Right forelimb (tissue), 1 donor: ENCODE measurements around the gene NUDT19.
"Not testable (repeated sequence)": the region's sequence is repeated elsewhere in the genome, so short reads cannot be mapped to it uniquely, and the experiment has no call there.

Source experiments
- DNase-seq: peaks from one replicate; pipeline ENCODE4 v3.0.0-alpha.2; 2018

The NUDT19 gene

DNA sequence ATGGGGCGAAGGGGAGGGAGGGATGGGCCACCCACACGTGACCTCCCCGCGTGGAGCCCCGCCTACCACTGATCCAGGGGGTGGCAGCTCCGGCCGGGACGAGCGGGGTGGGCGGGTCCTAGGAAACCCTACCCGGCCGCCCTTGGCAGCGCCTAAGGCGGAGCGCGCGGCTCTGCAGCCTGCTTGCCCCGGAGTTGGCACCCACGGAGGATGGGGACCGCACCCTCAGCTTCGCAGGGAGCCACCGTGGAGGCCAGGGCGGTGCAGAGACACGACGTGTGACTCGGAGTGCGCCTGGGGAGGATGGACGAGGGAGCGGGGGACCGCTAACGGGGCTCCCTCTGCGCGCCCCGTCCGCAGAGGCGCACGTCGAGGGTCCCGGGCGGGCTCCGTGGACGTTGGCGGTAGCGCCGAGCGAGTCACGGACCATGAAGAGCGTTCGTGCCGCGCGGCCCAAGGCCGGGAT is 15.9 kb upstream of the NUDT19 start, which contains the start of gene RGS9BP:
RGS9BP (plus strand) TSS at position 129 of the 466 bp plus-strand sequence. CDS start 416 bp downstream, outside the sequence.
- DNase-seq, result no peak

DNA sequence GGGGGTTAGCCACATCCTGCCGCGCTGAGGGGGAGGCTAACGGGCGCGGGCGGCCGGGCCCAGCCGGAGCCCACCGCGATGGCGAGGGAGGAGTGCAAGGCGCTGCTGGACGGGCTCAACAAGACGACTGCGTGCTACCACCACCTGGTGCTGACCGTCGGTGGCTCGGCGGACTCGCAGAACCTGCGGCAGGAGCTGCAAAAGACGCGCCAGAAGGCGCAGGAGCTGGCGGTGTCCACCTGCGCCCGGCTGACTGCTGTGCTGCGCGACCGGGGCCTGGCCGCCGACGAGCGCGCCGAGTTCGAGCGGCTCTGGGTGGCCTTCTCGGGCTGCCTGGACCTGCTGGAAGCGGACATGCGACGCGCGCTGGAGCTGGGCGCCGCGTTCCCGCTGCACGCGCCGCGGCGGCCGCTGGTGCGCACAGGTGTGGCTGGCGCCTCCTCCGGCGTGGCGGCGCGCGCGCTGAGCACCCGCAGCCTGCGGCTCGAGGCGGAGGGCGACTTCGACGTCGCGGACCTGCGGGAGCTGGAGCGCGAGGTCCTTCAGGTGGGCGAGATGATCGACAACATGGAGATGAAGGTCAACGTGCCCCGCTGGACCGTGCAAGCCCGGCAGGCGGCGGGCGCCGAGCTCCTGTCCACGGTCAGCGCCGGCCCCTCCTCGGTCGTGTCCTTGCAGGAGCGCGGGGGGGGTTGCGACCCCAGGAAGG is 15.3 kb upstream of the NUDT19 start:
- no peak for DNase-seq

DNA sequence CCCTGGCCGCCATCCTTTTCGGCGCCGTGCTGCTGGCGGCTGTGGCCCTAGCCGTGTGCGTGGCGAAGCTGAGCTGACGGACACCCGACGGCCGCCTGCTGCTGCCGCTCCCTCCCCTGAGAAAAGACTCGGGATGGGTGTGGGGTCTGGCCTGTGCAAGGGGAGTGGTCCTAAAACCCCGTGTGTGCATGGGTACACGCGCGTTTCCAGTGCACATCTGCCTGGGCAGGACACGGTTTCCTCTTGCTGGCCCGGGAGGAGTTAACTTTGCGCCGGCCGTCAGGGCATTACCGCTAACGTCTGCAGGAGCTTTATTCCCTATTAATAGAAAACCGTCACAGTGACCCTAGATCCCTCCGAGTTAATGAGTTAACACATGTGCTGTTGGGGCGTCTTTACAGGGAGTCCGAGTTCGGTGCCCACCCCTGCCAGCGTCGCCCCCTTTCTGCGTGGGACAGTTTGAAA is 14.7 kb upstream of the NUDT19 start:
- DNase-seq, result no peak

DNA sequence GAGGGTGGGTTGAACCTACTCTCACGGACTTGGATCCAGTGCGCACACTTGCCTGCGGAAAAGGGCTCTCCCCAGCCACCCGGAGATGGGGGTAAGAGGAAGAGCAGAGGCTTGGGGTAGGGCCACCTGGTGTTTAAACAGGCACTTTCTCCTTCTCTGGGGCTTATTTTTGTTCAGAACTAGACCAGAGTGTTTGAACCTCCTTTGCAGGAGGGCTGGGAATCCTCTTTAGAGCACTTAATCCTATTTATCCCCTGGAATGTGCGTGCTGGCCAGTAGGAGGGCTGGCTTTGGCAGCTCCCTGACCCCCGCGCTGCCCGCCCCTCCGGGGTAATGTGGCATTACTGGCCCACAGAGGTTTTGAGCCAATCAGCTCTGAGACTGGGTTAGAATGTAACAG is 14.0 kb upstream of the NUDT19 start:
- DNase-seq, result no peak

DNA sequence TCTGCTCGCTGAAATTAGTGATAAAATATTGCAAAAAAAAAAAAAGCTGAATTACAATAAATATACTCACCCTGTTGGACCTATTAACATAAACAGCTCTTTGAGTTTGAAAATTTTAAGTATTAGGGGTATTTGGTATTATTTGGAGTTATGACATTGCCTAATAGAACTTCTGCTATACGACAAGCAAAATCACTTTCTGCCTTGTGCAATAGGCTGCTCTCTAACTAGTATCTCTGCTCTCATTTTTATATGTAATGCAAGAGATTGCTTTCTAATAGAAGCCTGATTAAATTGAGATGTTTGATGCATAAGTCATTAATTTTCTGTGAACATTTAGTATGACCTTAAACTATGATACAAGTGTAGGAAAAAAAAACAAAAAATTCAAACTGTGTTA is 10.6 kb upstream of the NUDT19 start:
- no peak for DNase-seq

DNA sequence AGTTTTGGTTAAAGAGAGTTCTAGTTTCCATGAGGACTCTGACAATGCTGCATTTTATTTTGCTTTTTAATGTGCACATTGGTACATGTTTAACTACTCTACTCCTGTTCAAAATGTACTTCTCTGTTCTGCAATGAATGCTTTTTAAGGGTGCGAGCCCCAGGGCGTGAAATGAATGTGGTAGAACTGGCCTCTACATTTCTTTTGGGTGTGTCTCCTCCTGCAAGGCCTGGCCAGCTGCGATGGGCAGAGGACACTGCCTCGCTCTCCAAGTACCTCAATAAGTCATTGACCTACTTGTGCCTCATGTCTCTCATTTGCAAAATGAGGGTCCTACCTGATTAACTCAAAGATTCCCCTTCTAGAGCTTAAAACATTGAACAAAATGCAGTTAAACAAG is 9.3 kb upstream of the NUDT19 start:
- no peak for DNase-seq

DNA sequence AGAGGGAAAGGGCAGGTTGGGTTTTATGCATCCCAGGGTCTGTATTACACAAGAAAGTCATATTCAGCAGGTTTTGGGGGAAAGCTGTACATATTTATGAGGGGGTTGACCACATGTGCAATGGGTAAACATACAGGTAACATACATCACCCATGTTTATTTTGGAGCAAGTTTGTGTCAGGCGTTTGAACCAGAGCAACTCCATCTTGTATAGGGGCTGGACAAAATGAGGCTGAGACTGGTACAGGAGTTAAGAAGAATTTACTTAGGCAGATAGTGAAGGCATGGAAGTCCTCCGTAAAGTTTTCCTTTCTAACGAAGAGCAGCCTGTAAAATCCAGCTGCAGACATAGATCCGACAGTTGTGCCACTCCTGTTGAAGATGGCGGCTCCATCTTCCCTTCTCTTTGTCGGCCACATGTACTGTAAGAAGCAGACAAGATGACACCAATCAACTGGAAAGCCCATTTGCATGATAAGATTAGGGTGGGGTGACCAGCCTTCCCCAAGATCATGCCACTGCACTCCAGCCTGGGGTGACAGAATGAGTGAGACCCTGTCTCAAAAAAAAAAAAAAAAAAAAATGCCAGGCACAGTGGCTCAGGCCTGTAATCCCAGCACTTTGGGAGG is 4.7 kb upstream of the NUDT19 start:
- no peak for DNase-seq

DNA sequence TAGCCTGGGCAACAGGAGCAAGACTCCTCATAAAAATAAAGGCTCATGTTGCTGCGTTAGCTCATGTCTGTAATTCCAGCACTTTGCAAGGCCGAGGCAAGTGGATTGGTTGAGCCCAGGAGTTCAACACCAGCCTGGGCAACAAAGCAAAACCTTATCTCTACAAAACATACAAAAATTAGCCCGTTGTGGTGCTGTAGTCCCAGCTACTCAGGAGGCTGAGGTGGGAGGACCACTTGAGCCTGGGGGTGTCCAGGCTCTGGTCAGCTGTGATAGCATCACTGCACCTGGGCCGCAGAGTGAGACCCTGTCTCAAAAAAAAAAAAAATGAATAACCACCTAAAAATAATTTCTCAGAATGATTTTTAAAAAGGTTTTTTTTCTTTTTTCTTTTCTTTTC is 3.9 kb upstream of the NUDT19 start:
- no peak for DNase-seq

DNA sequence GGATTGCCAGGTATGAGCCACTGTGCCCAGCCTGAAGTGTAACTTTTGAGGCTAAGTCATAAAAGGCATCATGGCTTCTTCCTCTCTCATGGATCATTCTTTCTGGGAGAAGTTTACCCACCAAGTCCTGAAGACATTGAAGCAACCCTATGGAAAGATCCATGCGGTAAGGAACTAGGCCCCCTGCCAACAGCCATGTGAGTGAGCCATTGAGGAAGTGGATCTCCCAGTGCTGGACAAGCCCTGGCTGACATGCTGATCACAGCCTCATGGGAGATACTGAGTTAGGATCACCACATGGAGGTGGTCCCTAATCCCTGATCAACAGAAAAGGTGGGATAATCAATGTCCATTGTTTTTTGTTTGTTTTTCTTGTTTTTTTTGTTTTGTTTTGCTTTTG is 3.3 kb upstream of the NUDT19 start:
- no peak for DNase-seq

DNA sequence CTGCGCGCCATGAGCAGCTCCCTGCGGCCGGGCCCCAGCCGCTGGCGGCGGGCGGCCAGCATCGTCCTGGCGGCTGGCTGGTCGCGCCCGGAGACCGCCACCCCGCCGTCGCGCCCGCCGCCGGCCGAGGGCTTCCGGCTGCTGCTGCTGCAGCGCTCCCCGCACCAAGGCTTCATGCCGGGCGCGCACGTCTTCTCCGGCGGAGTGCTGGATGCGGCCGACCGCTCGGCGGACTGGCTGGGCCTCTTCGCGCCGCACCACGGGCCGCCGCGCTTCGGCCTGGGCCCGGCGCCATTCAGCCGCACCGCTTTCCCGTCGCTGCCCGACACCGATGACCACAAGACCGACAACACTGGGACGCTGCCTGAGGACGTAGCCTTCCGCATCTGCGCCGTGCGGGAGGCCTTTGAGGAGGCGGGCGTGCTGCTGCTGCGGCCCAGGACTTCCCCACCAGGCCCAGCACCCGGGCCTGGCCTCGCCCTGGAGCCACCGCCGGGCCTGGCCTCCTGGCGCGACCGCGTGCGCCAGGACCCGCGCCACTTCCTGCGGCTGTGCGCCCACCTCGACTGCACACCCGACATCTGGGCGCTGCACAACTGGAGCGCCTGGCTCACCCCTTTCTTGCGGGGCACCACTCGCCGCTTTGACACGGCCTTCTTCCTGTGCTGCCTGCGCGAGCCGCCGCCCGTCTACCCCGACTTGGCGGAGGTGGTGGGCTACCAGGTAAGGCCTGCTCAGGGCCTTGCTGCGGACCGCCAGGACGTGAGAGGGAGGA is 518 bp downstream of the NUDT19 start:
- DNase-seq, result peak; percentile 79

DNA sequence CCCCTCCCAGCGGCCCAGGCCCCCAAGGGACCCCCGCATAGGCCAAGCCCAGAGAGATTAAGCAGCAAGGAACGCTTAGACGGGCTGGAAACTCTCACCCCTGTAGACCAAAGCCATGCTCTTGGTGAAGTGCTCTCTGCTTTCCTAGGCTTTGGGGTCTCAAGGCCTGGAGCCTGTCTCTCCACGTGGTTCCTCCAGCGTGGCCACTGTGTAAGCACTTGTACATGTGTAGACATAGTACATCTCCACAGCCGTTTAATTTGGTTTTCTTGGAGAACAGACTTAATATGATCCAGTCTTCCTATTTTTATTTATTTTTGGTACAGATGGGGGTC is 1.1 kb downstream of the NUDT19 start:
- DNase-seq, result no peak

DNA sequence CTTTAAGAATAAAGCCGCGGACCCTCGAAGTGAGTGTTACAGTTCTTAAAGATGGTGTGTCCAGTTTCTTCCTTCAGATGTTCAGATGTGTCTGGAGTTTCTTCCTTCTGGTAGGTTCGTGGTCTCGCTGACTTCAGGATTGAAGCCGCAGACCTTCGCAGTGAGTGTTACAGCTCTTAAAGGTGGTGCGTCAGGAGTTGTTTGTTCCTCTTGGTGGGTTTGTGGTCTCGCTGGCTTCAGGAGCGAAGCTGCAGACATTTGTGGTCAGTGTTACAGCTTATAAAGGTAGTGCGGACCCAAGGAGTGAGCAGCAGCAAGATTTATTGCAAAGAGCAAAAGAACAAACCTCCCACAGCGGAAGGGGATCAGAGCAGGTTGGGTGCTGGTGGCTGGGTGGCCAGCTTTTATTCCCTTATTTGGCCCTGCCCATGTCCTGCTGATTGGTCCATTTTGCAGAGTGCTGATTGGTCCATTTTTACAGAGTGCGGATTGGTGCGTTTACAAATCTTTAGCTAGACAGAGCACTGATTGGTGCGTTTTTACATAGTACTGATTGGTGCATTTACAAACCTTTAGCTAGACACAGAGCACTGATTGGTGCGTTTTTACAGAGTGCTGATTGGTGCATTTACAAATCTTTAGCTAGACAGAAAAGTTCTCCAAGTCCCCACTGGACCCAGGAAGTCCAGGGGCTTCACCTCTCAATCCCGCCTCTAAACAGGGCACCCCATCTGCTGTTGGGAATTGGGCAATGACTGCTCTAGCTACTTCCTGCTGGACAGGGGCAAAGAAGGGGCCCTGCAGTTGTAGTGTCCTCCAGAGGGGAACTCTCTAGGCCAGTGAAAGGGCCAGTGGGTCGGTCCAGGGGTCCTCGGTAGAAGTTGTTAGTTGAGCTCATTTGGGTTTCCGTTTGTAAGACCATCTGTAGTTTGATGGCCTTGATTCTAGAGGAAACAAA is 1.8 kb downstream of the NUDT19 start:
- DNase-seq, result not testable (repeated sequence)

DNA sequence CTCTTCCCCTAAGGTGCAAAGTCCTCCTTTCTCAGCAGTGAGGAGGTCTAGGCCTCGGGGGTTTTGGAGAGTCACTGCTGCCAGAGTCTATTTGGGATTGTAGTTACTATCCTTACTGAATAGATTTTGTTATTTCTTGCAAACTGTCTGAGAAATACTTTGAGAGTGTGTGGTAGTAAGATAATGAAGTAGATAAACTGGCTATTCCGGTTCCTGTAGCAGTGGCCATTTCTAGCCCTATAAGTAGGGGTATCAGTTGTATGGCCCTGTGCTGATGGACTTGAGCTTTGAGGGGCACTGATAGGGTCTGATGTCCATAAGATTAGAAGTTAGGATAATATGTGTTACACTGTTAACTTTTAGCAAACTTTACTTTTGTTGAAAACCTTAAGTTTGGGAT is 2.7 kb downstream of the NUDT19 start:
- DNase-seq, result not testable (repeated sequence)

DNA sequence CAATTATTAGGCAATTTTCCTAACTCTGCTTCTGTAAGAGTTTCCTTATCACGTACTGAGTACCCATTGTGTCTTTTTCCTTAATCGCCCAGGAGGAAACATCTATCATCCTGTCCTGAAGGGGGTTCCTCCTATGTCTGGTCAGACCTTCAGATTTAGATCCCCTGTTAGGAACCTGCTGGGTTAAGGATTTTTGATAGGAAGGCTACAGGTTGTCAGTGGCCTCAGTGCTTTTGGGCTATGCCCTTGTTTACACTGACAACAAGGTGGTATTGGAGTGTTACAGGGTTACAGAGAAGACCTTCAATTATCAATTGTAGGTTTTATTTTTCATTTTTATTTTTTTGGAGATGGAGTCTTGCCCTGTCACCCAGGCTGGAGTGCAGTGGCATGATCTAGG is 3.2 kb downstream of the NUDT19 start:
- DNase-seq, result not testable (repeated sequence)

DNA sequence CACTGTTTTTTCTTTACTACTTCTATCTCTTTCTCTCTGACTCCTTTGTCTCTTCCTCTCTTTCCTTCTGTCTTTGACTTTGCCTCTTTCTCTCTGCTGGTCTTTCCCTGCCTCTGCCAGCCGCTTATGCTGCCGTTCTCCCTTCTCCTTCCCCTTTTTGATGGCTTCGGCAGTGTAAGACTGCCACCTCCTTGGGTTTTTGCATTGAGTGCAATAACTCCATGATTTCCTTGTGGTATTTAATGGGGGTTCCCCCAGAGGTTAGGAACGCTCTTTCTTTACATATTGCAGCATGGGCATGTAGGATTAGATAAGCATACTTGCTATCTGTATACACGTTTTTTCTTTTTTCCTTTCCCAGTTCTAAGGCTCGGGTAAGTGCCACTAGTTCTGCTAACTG is 3.9 kb downstream of the NUDT19 start:
- DNase-seq, result not testable (repeated sequence)

DNA sequence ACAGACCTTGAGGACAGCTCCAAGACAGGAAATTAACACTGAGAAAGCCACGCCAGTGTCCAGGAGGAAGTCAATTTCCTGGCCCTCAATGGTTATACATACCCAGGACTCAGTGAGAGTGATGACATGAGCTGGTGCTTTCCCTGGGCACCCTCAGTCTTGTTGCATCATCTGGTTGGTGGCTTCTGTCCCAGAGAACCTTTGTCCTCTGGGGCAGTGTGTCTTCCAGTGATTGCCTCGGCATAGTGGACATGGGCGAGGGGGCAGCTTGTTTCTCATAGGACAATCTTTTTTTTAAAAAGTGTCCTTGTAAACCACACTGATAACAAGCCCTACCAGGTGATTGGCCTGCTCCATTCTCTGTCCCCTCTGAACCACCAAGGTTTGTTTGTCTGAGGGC is 5.2 kb downstream of the NUDT19 start:
- not testable (repeated sequence) for DNase-seq

DNA sequence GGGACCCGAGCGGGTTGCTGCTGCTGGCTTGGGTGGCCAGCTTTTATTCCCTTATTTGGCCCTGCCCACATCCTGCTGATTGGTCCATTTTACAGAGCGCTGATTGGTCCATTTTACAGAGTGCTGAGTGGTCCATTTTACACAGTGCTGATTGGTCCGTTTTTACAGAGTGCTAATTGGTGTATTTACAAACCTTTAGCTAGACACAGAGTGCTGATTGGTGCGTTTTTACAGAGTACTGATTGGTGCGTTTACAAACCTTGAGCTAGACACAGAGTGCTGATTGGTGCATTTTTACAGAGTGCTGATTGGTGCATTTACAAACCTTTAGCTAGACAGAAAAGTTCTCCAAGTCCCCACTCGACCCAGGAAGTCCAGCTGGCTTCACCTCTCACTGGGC is 8.5 kb downstream of the NUDT19 start:
- not testable (repeated sequence) for DNase-seq

DNA sequence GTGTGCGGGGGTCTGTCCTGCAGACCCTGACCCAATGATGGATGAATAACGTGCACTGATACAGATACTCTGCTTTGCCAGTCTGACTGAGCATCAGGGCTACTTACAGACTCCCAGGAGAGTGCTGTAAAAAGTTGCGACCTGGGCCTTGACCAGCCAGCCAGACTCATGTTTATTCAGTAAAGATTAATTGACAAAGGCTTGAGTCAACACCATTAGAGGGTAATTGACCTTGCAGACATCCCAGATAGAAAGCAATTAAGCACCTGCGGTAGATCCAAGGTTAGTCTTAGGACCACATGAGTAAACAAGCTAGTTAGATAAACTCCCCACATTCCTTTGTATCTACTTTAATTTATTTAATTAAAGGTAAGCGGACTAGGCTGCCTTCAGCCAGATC is 10.4 kb downstream of the NUDT19 start:
- no peak for DNase-seq

DNA sequence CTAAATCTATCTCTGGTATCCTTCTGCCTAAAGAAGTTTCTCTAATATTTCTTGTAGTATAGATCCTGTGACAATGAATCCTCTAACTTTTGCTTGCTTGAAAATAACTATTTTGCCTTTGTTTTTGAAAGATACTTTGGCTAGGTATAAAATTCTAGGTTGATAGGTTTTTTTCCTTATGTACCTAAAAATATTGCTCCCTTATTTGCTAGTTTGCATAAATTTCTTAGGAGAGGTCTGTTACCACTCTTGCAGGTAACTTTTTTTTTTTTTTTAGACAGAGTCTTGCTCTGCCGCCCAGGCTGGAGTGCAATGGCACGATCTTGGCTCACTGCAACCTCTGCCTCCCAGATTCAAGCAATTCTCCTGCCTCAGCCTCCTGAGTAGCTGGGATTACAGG is 12.4 kb downstream of the NUDT19 start:
- not testable (repeated sequence) for DNase-seq

DNA sequence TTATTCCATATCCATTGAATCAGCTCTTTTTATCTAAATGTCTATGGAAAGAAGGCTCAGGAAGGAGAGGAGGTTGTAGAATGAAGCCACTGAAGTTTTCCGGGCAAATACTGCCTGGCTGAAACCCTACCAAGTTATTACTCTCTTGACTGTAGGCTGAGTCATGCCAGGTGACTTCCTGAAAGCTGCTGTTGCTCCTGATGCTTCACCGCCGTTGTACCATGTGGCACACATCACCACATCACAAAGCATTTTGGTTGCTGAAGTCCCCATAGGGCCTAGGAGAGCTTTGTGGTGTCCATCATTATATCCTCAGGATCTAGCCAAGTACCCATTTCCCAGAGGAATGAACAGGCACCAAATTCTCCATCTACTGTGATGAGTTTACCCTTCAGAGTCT is 16.8 kb downstream of the NUDT19 start:
- no peak for DNase-seq

DNA sequence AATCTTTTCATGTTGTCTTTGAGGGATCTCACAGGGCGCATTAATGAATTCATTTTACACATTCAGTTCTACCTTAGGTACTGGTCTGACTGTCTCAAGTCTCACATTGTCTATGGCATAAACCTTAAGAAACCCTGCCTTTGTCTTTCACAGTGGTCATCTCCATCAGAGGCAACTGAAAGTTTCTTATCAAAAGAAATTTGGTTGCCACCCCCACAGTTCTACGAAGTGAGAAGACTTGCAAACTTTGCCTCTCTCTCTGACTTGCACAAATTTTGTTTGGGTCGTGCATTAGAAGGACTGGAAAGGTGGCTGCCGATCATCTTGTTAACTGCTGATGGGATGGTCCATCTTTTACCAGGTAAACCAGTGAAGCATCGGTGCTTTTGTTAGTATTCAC is 17.4 kb downstream of the NUDT19 start:
- no peak for DNase-seq

DNA sequence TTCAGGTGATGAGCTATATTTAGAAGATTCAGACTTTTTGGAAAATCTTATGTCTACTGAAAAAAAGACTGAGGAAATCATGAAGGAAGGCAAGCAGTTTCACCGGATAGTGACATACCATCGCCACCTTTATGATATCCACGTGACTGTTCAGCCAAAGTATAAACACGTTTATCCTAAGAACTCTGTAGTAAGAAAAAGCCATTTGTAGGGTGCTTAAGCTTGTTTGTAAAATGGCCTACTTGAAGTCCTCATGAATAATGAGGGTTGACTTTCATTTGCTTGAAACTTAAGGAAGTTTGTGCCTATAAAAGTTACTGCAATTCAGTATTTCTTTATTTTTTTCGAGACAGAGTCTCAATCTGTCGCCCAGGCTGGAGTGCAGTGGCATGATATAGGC is 20.1 kb downstream of the NUDT19 start:
- DNase-seq, result no peak

DNA sequence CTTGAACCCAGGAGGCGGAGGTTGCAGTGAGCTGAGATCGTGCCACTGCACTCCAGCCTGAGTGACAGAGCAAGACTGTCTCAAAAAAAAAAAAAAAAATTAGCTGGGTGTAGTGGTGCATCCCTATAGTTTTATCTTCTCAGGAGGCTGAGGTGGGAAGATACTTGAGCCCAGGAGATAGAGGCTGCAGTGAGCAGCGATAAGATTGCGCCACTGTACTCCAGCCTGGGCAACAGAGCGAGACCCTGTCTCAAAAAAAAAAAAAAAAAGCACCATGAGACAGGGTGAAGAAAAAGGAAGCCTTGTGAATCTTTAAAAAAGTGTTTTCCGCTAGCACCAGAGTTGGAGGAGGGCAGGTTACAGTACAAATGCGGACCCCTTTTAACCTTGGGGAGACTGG is 24.6 kb downstream of the NUDT19 start:
- not testable (repeated sequence) for DNase-seq
